Activated naive CD8-positive, alpha-beta T cell treated with anti-CD3 and anti-CD28 coated beads, Interleukin-2, amount 10 ng/mL, durations not matched to agents 7 days and 5 days (primary cell): Measurements from ENCODE around the gene TTLL5. TPM values are rescaled to one million over a fixed set of nuclear protein-coding genes. Genes with fewer than 3 reads are reported as not detected.

Experiments used
- ATAC-seq: fragments of 150-1000 bp; cut with Tn5 transposase; one replicate; pipeline ENCODE4 v1.10.0; 2021; ENCODE audit warnings: low read depth, moderate library complexity
- POLR2A ChIA-PET: fragments of 350-600 bp; sonication (Branson Sonifier 250); formaldehyde crosslinking; loops from one replicate; lab custom pipeline; 2021; ENCODE audit warnings: antibody characterized with exemption; lab: Charles Lee
- DNase-seq: peaks from one replicate; pipeline ENCODE4 v3.0.0; 2021
- H3K27ac Mint-ChIP-seq: one replicate; pipeline ENCODE4 v1.8.0; 2022; ENCODE audit warnings: mild to moderate bottlenecking, mixed read lengths
- H3K27me3 Mint-ChIP-seq: one replicate; pipeline ENCODE4 v1.8.0; 2022; ENCODE audit warnings: mild to moderate bottlenecking, moderate library complexity, mixed read lengths
- H3K36me3 Mint-ChIP-seq: one replicate; pipeline ENCODE4 v1.8.0; 2021; ENCODE audit warnings: mild to moderate bottlenecking, mixed read lengths
- H3K4me1 Mint-ChIP-seq: one replicate; pipeline ENCODE4 v1.8.0; 2021; ENCODE audit warnings: mixed read lengths
- H3K4me3 Mint-ChIP-seq: one replicate; pipeline ENCODE4 v1.8.0; 2022; ENCODE audit warnings: mild to moderate bottlenecking, moderate library complexity, mixed read lengths
- H3K9me3 Mint-ChIP-seq: one replicate; pipeline ENCODE4 v1.8.0; 2021; ENCODE audit warnings: mixed read lengths
- total RNA-seq, 2 experiments: library from RNA; stranded (reverse); gene quantifications; one replicate each; pipeline ENCODE4 v1.2.3, GENCODE V29; 2021

Gene TTLL5
- total RNA-seq, 2 experiments from 2014 or later: 31.8 to 32.7 TPM

DNA sequence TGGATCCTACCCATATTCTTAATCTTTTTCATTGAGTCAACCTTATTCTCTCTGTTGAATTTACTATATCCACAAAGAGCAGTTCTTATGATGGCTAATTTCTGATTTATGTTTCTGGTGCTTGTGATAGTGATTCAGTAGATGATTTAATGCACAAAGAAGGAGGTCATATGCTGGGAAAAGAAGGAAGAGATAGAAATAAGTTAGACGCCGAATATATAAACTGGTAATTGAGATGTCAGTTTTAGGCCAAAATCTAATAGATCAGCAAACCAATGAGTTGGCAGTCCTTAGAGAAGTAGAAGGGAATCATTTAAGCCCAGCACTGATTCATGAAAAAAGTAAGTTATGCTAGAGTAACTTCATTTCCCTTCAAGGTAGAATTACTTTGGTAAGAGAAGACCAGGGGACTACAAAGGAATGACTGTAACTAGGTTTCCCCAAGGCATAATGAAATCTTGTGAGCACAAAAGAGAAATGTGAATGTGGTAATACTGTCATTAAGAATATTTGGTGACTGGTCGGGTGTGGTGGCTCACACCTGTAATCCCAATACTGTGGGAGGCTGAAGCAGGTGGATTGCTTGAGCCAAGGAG is 188.4 kb downstream of the TTLL5 start:
- Mint-ChIP-seq H3K36me3 (peaks cover 3% of the 10 kb centered on the region), H3K4me1 (no peaks in the 10 kb centered on the region), H3K27ac (no peak overlapping the region), H3K27me3 (no peaks in the 10 kb centered on the region), H3K9me3 (no peaks in the 10 kb centered on the region), H3K4me3 (no peak overlapping the region)
- DNase-seq (no peak), ATAC-seq (no peak)
- POLR2A ChIA-PET: no interaction called here

GRCh38 chr14:75851574-75851866 is 190.5 kb downstream of the TTLL5 start:
- H3K27me3 Mint-ChIP-seq: no peaks in the 10 kb centered on the region
- H3K27ac Mint-ChIP-seq: no peak overlapping the region
- ATAC-seq: no peak
- DNase-seq: no peak
- no peaks in the 10 kb centered on the region for H3K4me1 Mint-ChIP-seq
- H3K36me3 Mint-ChIP-seq: peaks cover 5% of the 10 kb centered on the region
- POLR2A ChIA-PET: no interaction called here
- H3K4me3 Mint-ChIP-seq: no peak overlapping the region
- no peaks in the 10 kb centered on the region for H3K9me3 Mint-ChIP-seq

- no peaks in the 10 kb centered on the region for H3K27me3 Mint-ChIP-seq
- H3K4me3 Mint-ChIP-seq: no peak overlapping the region
- H3K27ac Mint-ChIP-seq: no peak overlapping the region
- no peaks in the 10 kb centered on the region for H3K4me1 Mint-ChIP-seq
- POLR2A ChIA-PET: no interaction called here
- H3K9me3 Mint-ChIP-seq: no peaks in the 10 kb centered on the region
- ATAC-seq: no peak
- DNase-seq: no peak
- H3K36me3 Mint-ChIP-seq: peaks cover 2% of the 10 kb centered on the region
Measured at GRCh38 chr14:75854111-75854799, 193.2 kb downstream of the TTLL5 start.

- POLR2A ChIA-PET: no interaction called here
- Mint-ChIP-seq H3K4me3 (no peak overlapping the region), H3K27me3 (no peaks in the 10 kb centered on the region), H3K4me1 (peaks cover 2% of the 10 kb centered on the region), H3K9me3 (no peaks in the 10 kb centered on the region), H3K27ac (no peak overlapping the region), H3K36me3 (peaks cover 2% of the 10 kb centered on the region)
- ATAC-seq (no peak), DNase-seq (no peak)
Measured at GRCh38 chr14:75857199-75857598, 196.2 kb downstream of the TTLL5 start.

GRCh38 chr14:75858362-75858761 is 197.3 kb downstream of the TTLL5 start:
- POLR2A ChIA-PET: no interaction called here
- H3K4me1 Mint-ChIP-seq: peaks cover 2% of the 10 kb centered on the region
- no peaks in the 10 kb centered on the region for H3K9me3 Mint-ChIP-seq
- peaks cover 2% of the 10 kb centered on the region for H3K36me3 Mint-ChIP-seq
- ATAC-seq (no peak), DNase-seq (no peak)
- H3K27ac Mint-ChIP-seq: no peak overlapping the region
- H3K27me3 Mint-ChIP-seq: no peaks in the 10 kb centered on the region
- H3K4me3 Mint-ChIP-seq: no peak overlapping the region

GRCh38 chr14:75859746-75860145 is 198.7 kb downstream of the TTLL5 start:
- H3K4me1 Mint-ChIP-seq: peaks cover 2% of the 10 kb centered on the region
- no peak overlapping the region for H3K4me3 Mint-ChIP-seq
- POLR2A ChIA-PET: no interaction called here
- H3K9me3 Mint-ChIP-seq: no peaks in the 10 kb centered on the region
- no peak for ATAC-seq
- no peaks in the 10 kb centered on the region for H3K27me3 Mint-ChIP-seq
- no peak for DNase-seq
- no peak overlapping the region for H3K27ac Mint-ChIP-seq
- H3K36me3 Mint-ChIP-seq: peaks cover 2% of the 10 kb centered on the region

- ATAC-seq: no peak
- no peak overlapping the region for H3K27ac Mint-ChIP-seq
- H3K36me3 Mint-ChIP-seq: no peaks in the 10 kb centered on the region
- peaks cover 2% of the 10 kb centered on the region for H3K4me1 Mint-ChIP-seq
- no peak overlapping the region for H3K4me3 Mint-ChIP-seq
- POLR2A ChIA-PET: no interaction called here
- no peaks in the 10 kb centered on the region for H3K9me3 Mint-ChIP-seq
- no peak for DNase-seq
- H3K27me3 Mint-ChIP-seq: no peaks in the 10 kb centered on the region
Measured at GRCh38 chr14:75860561-75861160, 199.6 kb downstream of the TTLL5 start.

- H3K4me3 Mint-ChIP-seq: no peak overlapping the region
- H3K9me3 Mint-ChIP-seq: no peaks in the 10 kb centered on the region
- no peak overlapping the region for H3K27ac Mint-ChIP-seq
- no peaks in the 10 kb centered on the region for H3K27me3 Mint-ChIP-seq
- H3K36me3 Mint-ChIP-seq: no peaks in the 10 kb centered on the region
- ATAC-seq (no peak), DNase-seq (no peak)
- peaks cover 2% of the 10 kb centered on the region for H3K4me1 Mint-ChIP-seq
- POLR2A ChIA-PET: no interaction called here
Measured at GRCh38 chr14:75861161-75861621, 200.1 kb downstream of the TTLL5 start.

GRCh38 chr14:75863221-75863620 is 202.2 kb downstream of the TTLL5 start:
- no peak overlapping the region for H3K4me3 Mint-ChIP-seq
- no peak for ATAC-seq
- H3K36me3 Mint-ChIP-seq: peaks cover 3% of the 10 kb centered on the region
- POLR2A ChIA-PET: no interaction called here
- DNase-seq: no peak
- no peaks in the 10 kb centered on the region for H3K27me3 Mint-ChIP-seq
- H3K4me1 Mint-ChIP-seq: peaks cover 2% of the 10 kb centered on the region
- H3K27ac Mint-ChIP-seq: no peak overlapping the region
- no peaks in the 10 kb centered on the region for H3K9me3 Mint-ChIP-seq

- POLR2A ChIA-PET: no interaction called here
- no peaks in the 10 kb centered on the region for H3K9me3 Mint-ChIP-seq
- no peaks in the 10 kb centered on the region for H3K27me3 Mint-ChIP-seq
- ATAC-seq (no peak), DNase-seq (no peak)
- H3K36me3 Mint-ChIP-seq: peaks cover 3% of the 10 kb centered on the region
- peaks cover 2% of the 10 kb centered on the region for H3K4me1 Mint-ChIP-seq
- H3K27ac Mint-ChIP-seq: no peak overlapping the region
- no peak overlapping the region for H3K4me3 Mint-ChIP-seq
Measured at GRCh38 chr14:75864352-75864751, 203.3 kb downstream of the TTLL5 start.

DNA sequence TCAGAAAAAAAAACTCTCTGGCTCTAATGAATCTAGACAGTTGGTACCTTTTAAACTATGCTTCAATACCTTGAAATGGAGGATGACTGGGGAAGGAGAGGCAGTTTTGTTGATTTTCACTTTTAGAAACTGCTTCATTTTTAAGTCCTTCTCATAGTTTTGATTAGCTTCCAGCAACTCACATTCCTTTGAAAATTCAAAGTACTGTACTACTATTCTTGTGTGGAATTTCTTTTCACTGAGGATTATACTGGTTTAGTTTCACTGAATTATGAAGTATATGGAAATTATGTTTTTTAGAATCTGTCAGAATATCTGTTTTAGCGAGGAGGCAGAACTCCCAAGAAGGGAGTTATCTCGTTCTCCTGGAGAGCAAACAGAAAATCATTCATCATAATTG is 204.5 kb downstream of the TTLL5 start:
- DNase-seq: no peak
- H3K4me3 Mint-ChIP-seq: no peak overlapping the region
- H3K9me3 Mint-ChIP-seq: no peaks in the 10 kb centered on the region
- no peaks in the 10 kb centered on the region for H3K27me3 Mint-ChIP-seq
- H3K4me1 Mint-ChIP-seq: peaks cover 2% of the 10 kb centered on the region
- POLR2A ChIA-PET: no interaction called here
- no peak for ATAC-seq
- no peak overlapping the region for H3K27ac Mint-ChIP-seq
- H3K36me3 Mint-ChIP-seq: peaks cover 6% of the 10 kb centered on the region

GRCh38 chr14:75866970-75867369 is 205.9 kb downstream of the TTLL5 start:
- Mint-ChIP-seq H3K27me3 (no peaks in the 10 kb centered on the region), H3K9me3 (no peaks in the 10 kb centered on the region), H3K4me1 (peaks cover 3% of the 10 kb centered on the region), H3K4me3 (no peak overlapping the region), H3K27ac (no peak overlapping the region), H3K36me3 (peaks cover 9% of the 10 kb centered on the region)
- DNase-seq (no peak), ATAC-seq (no peak)
- POLR2A ChIA-PET: no interaction called here

GRCh38 chr14:75871181-75871880 is 210.3 kb downstream of the TTLL5 start:
- DNase-seq (no peak), ATAC-seq (no peak)
- H3K4me1 Mint-ChIP-seq: peaks cover 10% of the 10 kb centered on the region
- POLR2A ChIA-PET: no interaction called here
- H3K36me3 Mint-ChIP-seq: peaks cover 12% of the 10 kb centered on the region
- H3K4me3 Mint-ChIP-seq: no peak overlapping the region
- no peaks in the 10 kb centered on the region for H3K9me3 Mint-ChIP-seq
- H3K27ac Mint-ChIP-seq: no peak overlapping the region
- H3K27me3 Mint-ChIP-seq: no peaks in the 10 kb centered on the region

- Mint-ChIP-seq H3K27ac (no peak overlapping the region), H3K27me3 (no peaks in the 10 kb centered on the region), H3K4me3 (no peak overlapping the region), H3K9me3 (no peaks in the 10 kb centered on the region), H3K4me1 (peaks cover 11% of the 10 kb centered on the region), H3K36me3 (peaks cover 7% of the 10 kb centered on the region)
- ATAC-seq (no peak), DNase-seq (no peak)
- POLR2A ChIA-PET: no interaction called here
Measured at GRCh38 chr14:75875958-75876357, 214.9 kb downstream of the TTLL5 start.
